Lower leg skin (tissue), 4 donors: ENCODE results near the gene PCF11. TPM values are rescaled to one million over a fixed set of nuclear protein-coding genes. Genes with fewer than 3 reads are reported as not detected.
A peak's percentile ranks its signal among the peaks of the same experiment; 100 is the strongest.

Source experiments
- DNase-seq, 2 donors: peaks; one replicate each; pipeline ENCODE4 v3.0.0-alpha.2; 2019; ENCODE audit warnings: low spot score in 2 of 2
- H3K4me3 ChIP-seq: fragments of 200-600 bp; sonication (generic); 2 replicates; pipeline ENCODE4 v1.5.1; 2017; ENCODE audit warnings: mild to moderate bottlenecking, low read depth; ENCODE audit not compliant: poor library complexity, severe bottlenecking
- CTCF ChIP-seq, 3 donors: fragments of 450-650 bp; IDR thresholded peaks; one replicate each; pipeline ENCODE4 v1.5.1; 2016; ENCODE audit warnings: antibody characterized with exemption in 3 of 3, mild to moderate bottlenecking in 3 of 3, moderate library complexity in 2 of 3
- POLR2A ChIP-seq, 2 donors: fragments of 450-650 bp; IDR thresholded peaks; one replicate each; pipeline ENCODE4 v1.6.1; 2016 to 2017; ENCODE audit warnings: antibody characterized with exemption in 2 of 2, mild to moderate bottlenecking in 1 of 2, moderate library complexity in 1 of 2
- WGBS, 2 donors: methylation state at CpG; one replicate each; pipeline ENCODE4 v1.1.5; 2018; 5-methylcytosine and 5-hydroxymethylcytosine counted together
- intact Hi-C: fragments of 100-400 bp; cut with DNase I; formaldehyde crosslinking; loops from one replicate; pipeline ENCODE4 v1.15.0; 2023; ENCODE audit warnings: low total_unique reads
- total RNA-seq, 4 donors: library from RNA; depleted of rRNA; stranded (reverse); fragments of >200 nt; gene quantifications; one replicate each; pipeline ENCODE4 v1.1.0, GENCODE V29; 2016

PCF11 gene
- total RNA-seq, 4 donors from 2014 or later: 91.9 to 137 (median 119) TPM

DNA sequence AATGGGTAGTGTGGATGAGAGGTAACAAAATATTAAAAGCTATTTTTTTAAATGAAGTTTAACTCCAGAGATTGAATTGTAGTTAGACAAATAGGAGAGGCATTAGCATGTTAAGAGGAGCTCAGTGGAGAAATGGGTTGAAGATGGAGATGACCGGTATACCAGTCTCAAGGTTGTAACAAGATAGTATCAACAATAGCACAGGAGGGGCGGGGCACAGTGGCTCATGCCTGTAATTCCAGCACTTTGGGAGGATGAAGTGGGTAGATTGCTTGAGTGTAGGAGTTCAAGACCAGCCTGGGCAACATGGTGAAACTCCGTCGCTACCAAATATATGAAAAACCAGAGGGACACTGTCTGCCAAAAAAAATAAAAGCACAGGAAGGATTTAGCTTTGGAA, 30.5 kb downstream of the PCF11 start:
- intact Hi-C loops: no loop called here
- no peak for DNase-seq
- H3K4me3 ChIP-seq: no peak overlapping the region
- WGBS, 2 donors: 81 to 91% methylated on average over 4 of the region's 4 CpGs
- TF ChIP-seq CTCF (IDR thresholded peaks at IDR 0.05) (no peak), POLR2A (IDR thresholded peaks at IDR 0.05) (no peak)

GRCh38 chr11:83191491-83191890, 34.6 kb downstream of the PCF11 start:
- intact Hi-C loops: loop anchor here (10.0 kb wide), 1 partner anchor 287 kb away; the partner anchor contains the start of genes DDIAS and PRCP
- no peak overlapping the region for H3K4me3 ChIP-seq
- no peak for TF ChIP-seq CTCF (IDR thresholded peaks at IDR 0.05)
- no peak for TF ChIP-seq POLR2A (IDR thresholded peaks at IDR 0.05)
- DNase-seq: no peak
- WGBS, 2 donors: 96 to 97% methylated on average over 5 of the region's 5 CpGs

DNA sequence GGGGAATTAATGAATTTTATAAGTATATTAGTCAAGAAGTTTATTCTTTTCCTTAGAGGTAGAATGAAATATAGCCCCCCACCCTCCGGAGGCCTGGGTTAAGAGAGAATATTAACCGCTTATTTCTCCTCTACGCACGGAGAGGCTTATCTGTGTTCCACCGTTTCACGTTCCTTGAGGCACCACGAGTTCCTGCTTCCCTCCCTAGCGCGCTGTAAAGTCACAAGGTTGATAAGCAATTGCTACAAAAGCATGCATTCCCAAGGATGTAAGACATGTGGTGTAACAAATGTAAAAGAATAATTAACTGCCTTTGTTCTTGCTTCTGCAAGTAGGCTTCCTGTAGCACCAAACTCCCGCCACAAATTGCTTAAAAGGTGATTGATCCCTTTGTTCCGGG, 35.1 kb downstream of the PCF11 start:
- H3K4me3 ChIP-seq: no peak overlapping the region
- 83 to 91% methylated on average over 11 of the region's 11 CpGs for WGBS, 2 donors
- intact Hi-C loops: loop anchor here (10.0 kb wide), 1 partner anchor 287 kb away; the partner anchor contains the start of genes DDIAS and PRCP
- TF ChIP-seq CTCF (IDR thresholded peaks at IDR 0.05): no peak
- TF ChIP-seq POLR2A (IDR thresholded peaks at IDR 0.05): no peak
- DNase-seq: no peak

DNA sequence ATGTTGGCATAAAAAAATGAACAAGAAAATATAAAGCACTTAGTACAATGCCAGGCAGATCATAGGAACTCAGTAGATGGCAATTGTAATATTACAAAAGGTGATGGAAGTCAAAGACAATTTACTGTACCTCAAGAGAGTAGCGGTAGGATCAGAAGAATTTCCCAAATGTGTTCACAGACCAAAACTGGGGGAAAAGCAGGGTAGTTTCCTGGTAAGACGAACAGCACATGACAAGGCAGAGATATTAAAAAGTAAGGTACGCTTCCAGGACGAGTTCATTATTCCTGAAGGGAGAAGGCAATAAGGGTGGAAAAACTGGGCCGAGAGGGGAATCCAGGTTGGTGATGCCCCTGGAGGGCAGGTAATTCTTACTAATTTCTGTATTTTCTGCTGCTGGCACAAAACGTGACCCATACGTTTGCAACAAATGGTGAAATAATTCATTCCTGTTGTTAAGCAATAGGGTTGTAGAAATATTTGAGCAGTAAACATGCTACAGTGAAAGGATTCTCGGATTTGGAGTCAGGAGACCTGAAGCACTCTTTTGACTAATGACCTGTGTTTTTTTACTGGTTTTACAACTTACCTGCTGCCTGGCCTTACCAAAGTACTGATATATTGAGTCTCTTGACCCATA, 35.8 kb downstream of the PCF11 start:
- TF ChIP-seq POLR2A (IDR thresholded peaks at IDR 0.05) (no peak), CTCF (IDR thresholded peaks at IDR 0.05) (no peak)
- peak overlapping the region; percentile 57 for H3K4me3 ChIP-seq
- WGBS, 2 donors: 9 to 13% methylated on average over 8 of the region's 8 CpGs
- no peak for DNase-seq
- intact Hi-C loops: loop anchor here (10.0 kb wide), 1 partner anchor 288 kb away; the partner anchor contains the start of genes DDIAS and PRCP

- 0 to 1% methylated on average over 67 of the region's 67 CpGs for WGBS, 2 donors
- TF ChIP-seq CTCF (IDR thresholded peaks at IDR 0.05) (no peak), POLR2A (IDR thresholded peaks at IDR 0.05) (peak in 1 of 2 donors; percentile 21)
- intact Hi-C loops: loop anchor here (10.0 kb wide), 1 partner anchor 289 kb away; the partner anchor contains the start of genes DDIAS and PRCP
Observed at GRCh38 chr11:83193315-83194280, 36.7 kb downstream of the PCF11 start, which contains the start of gene ANKRD42. TSS of gene ANKRD42 (plus strand) at chr11:83193712. CDS start at chr11:83194671, 959 bp downstream.

More at GRCh38 chr11:83193315-83194280, 36.7 kb downstream of the PCF11 start, which contains the start of gene ANKRD42:
- DNase-seq: peak; percentile 94 to 98
- peak within 1 kb of the TSS; percentile 57 for H3K4me3 ChIP-seq
